ENCODE results near the gene LCNL1.

LCNL1 gene

DNA sequence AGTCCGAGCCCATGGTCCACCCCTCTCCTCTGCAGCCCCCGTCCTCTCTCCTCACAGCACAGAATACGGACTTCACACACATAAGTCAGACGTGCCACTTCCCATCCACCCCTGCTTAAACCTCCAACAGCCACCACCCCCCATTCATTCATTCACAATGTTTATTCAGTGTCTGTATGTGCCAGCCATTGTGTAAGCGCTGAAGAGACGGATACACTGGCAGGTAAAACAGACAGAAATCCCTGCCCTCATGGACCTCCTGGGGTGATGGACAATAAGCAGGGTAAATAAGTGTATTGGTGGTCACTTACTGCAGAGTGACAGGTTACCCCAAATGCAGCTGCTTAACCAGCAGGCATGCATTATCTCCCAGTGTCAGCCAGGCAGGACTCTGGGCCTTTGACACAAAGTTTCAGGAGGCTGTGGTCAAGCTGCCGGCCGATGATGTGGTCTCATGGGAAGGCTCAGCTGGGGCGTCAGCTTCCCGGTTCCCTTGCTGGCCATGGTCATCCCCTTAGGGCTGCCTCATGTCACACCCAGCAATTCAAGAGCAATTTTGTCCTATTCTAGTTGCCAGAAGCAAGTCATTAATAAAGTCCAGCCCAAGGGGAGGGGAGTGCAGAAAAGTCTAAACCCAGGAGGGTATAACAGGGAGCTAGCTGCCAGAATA is 7.6 kb downstream of the LCNL1 start:
- H3K9me3 ChIP-seq (ENCODE audit: control insufficient read depth, low read length): no peaks in the 10 kb centered on the region
- H3K4me2 ChIP-seq (ENCODE audit: low read length): no peak overlapping the region
- TF ChIP-seq, protein P1, sequence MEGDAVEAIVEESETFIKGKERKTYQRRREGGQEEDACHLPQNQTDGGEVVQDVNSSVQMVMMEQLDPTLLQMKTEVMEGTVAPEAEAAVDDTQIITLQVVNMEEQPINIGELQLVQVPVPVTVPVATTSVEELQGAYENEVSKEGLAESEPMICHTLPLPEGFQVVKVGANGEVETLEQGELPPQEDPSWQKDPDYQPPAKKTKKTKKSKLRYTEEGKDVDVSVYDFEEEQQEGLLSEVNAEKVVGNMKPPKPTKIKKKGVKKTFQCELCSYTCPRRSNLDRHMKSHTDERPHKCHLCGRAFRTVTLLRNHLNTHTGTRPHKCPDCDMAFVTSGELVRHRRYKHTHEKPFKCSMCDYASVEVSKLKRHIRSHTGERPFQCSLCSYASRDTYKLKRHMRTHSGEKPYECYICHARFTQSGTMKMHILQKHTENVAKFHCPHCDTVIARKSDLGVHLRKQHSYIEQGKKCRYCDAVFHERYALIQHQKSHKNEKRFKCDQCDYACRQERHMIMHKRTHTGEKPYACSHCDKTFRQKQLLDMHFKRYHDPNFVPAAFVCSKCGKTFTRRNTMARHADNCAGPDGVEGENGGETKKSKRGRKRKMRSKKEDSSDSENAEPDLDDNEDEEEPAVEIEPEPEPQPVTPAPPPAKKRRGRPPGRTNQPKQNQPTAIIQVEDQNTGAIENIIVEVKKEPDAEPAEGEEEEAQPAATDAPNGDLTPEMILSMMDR (IDR thresholded peaks at IDR 0.05): no peak
- no peak overlapping the region for H3K4me3 ChIP-seq (ENCODE audit: low read depth, low read length)
- no peak overlapping the region for H3K27ac ChIP-seq
- no peak overlapping the region for H2AFZ ChIP-seq
- H3K36me3 ChIP-seq (ENCODE audit: control insufficient read depth, insufficient read depth, low read length): no peaks in the 10 kb centered on the region
- H3K4me1 ChIP-seq: no peaks in the 10 kb centered on the region
- no peaks in the 10 kb centered on the region for H3K79me2 ChIP-seq
- H3K9ac ChIP-seq: no peak overlapping the region
- no peaks in the 10 kb centered on the region for H3K27me3 ChIP-seq (ENCODE audit: control insufficient read depth, insufficient read depth, low read length)

DNA sequence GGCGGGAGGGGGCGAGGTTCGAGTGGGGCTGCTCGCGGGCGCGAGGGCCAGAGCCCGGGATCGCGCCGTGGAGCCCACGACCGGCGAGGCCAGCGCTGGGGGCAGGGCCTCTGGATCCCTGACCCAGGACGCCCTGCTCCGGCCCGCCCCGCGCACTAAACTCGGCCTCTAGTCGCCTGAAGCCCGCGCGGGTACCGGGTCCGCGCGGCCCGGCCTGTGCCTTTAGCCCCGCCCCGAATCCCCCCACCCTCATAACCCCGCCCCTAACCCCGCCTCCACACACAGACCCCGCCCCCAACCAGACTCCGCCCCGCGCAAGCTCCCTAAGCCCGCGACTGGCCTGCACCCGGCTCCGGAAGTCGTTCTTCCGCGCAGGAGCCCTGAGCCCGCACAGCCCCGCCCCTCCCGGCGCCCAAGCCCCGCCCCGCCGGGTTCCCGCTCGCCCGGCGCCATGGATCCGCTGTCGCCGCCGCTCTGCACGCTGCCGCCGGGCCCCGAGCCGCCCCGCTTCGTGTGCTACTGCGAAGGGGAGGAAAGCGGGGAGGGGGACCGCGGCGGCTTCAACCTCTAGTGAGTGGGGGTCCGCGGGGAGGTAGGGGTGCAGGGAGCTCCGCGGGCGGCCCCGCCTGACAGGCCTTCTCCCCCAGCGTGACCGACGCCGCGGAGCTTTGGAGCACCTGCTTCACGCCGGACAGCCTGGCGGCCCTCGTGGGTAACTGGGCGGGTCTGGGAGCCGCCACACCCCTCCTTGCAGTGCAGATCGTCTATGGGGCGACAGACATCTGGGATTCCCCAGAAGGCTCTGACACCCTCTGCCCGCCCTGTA is 9.4 kb downstream of the LCNL1 start, which contains the start of gene PAXX:
PAXX (plus strand) TSS at position 430 of the 826 bp plus-strand sequence; CDS start at position 452, 22 bp downstream.
- Histone ChIP-seq H3K27ac (peak within 1 kb of the TSS; percentile 49), H3K9me3 (ENCODE audit: control insufficient read depth, low read length) (no peaks in the 10 kb centered on the region), H3K9ac (no peak within 1 kb of the TSS), H3K4me1 (no peaks in the 10 kb centered on the region), H3K27me3 (ENCODE audit: control insufficient read depth, insufficient read depth, low read length) (no peaks in the 10 kb centered on the region), H3K36me3 (ENCODE audit: control insufficient read depth, insufficient read depth, low read length) (no peaks in the 10 kb centered on the region), H3K4me2 (ENCODE audit: low read length) (peak within 1 kb of the TSS; percentile 98), H2AFZ (peak within 1 kb of the TSS; percentile 59), H3K79me2 (no peaks in the 10 kb centered on the region), H3K4me3 (ENCODE audit: low read depth, low read length) (peak within 1 kb of the TSS; percentile 79)
- TF ChIP-seq, protein P1 (IDR thresholded peaks at IDR 0.05): no peak

DNA sequence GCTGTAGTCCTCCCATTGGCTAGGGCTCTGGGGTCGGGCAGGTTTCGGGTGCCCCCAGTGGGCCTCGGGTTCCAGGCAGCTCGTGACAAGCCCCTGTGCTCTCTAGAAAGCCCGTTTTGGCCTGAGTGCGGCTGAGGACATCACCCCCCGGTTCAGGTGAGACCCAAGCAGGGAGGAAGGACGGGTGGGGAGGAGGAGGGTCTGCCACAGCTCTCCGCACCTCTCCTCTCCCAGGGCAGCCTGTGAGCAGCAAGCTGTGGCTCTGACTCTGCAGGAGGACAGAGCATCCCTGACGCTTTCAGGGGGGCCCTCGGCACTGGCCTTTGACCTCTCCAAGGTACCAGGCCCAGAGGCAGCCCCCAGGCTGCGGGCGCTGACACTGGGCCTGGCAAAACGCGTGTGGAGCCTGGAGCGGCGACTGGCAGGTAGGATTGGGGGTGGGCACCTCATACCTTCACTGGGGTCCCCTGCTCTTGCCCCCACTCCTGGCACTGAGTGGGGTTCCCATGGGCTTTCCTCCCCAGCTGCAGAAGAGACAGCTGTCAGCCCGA is 10.1 kb downstream of the LCNL1 start:
- TF ChIP-seq, protein P1 (IDR thresholded peaks at IDR 0.05): no peak
- Histone ChIP-seq H3K27me3 (ENCODE audit: control insufficient read depth, insufficient read depth, low read length) (no peaks in the 10 kb centered on the region), H3K4me1 (no peaks in the 10 kb centered on the region), H3K9ac (no peak overlapping the region), H3K4me2 (ENCODE audit: low read length) (peak overlapping the region; percentile 98), H3K9me3 (ENCODE audit: control insufficient read depth, low read length) (no peaks in the 10 kb centered on the region), H3K4me3 (ENCODE audit: low read depth, low read length) (peak overlapping the region; percentile 79), H3K27ac (no peak overlapping the region), H2AFZ (peak overlapping the region; percentile 59), H3K36me3 (ENCODE audit: control insufficient read depth, insufficient read depth, low read length) (no peaks in the 10 kb centered on the region), H3K79me2 (no peaks in the 10 kb centered on the region)

DNA sequence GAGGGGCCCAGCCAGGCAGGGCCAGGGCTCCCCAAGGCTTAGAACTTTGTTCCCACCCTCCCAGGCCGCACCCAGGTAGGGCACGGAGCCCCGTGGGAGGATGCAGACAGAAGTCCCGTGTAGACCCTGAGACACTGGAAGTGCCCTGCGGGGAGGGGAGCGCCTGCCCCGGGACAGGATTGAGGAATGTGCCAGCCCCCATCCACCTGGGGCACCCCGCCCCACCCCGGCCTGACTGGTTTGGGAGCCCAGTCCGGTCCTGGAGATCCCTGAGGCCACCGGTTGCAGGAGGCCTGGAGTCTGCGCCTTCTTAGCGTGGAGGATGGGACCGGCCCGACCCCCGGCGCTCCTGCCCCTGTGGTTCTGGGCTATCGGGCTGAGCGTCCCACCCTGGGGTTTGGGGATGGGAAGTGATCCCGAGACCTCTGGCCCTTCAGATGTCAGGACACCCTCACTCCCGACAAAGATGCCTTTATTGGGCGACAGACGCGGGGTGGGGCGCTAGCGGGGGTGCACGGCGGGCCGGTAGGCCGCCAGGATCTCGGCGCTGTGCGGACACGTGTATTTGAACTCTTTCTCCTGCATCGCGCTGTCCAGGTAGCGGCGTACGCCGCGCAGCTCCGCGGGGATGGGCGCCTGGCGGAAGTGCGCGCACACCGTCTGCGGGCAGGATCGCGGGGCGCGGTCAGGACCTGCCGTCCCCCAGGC is 11.5 kb downstream of the LCNL1 start:
- Histone ChIP-seq H3K36me3 (ENCODE audit: control insufficient read depth, insufficient read depth, low read length) (no peaks in the 10 kb centered on the region), H3K79me2 (no peaks in the 10 kb centered on the region), H3K9ac (no peak overlapping the region), H3K4me3 (ENCODE audit: low read depth, low read length) (no peak overlapping the region), H3K4me2 (ENCODE audit: low read length) (no peak overlapping the region), H3K27me3 (ENCODE audit: control insufficient read depth, insufficient read depth, low read length) (no peaks in the 10 kb centered on the region), H3K27ac (no peak overlapping the region), H2AFZ (no peak overlapping the region), H3K4me1 (no peaks in the 10 kb centered on the region), H3K9me3 (ENCODE audit: control insufficient read depth, low read length) (no peaks in the 10 kb centered on the region)
- TF ChIP-seq, protein P1 (IDR thresholded peaks at IDR 0.05): no peak
